HG02870 (cell line): ENCODE measurements around the gene TUSC2.
A peak's percentile ranks its signal among the peaks of the same experiment; 100 is the strongest.

ENCODE experiments used
- ATAC-seq: cut with Tn5 transposase; IDR thresholded peaks from one replicate; pipeline ENCODE4 v1.9.1; 2021; ENCODE audit warnings: mild to moderate bottlenecking, moderate library complexity; ENCODE audit not compliant: unreplicated experiment

The TUSC2 gene

GRCh38 chr3:50337175-50337861, 9.3 kb upstream of the TUSC2 start:
- ATAC-seq, result peak; percentile 72

DNA sequence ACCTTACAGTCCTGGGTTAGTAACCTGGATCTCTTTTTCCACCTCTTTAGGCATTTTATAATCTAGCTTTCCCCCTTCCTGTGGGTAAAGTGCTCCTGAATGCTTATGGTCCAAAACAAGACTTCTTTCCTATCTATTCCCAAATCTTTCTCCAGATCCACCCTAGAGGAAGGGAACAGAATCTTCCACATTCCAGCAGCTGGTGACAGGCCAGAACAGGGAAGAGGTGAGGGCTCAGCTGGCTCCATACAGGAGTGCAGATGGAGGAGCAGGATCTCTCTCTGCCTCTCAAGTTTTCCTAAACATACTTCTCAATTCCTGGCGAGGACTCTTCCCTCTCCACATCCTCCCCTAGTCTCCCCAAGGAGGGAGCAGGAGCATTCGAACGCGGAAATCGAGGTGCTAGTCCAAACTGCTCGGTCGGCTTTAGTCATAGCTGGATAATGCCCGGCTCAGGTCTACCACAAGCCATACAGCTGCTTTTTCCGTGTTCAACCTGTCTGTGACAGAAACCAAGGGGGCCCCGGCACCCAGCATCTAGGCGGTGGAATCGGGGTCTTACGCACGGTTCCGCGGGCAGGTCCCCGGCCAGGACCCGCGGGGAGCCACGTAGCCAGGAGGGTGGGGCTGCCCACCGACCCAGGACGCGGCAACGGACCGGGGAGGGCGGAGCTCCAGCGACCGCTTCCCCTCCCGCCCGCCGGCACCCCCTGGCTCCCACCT, 8.6 kb upstream of the TUSC2 start:
- ATAC-seq, result peak; percentile 20

DNA sequence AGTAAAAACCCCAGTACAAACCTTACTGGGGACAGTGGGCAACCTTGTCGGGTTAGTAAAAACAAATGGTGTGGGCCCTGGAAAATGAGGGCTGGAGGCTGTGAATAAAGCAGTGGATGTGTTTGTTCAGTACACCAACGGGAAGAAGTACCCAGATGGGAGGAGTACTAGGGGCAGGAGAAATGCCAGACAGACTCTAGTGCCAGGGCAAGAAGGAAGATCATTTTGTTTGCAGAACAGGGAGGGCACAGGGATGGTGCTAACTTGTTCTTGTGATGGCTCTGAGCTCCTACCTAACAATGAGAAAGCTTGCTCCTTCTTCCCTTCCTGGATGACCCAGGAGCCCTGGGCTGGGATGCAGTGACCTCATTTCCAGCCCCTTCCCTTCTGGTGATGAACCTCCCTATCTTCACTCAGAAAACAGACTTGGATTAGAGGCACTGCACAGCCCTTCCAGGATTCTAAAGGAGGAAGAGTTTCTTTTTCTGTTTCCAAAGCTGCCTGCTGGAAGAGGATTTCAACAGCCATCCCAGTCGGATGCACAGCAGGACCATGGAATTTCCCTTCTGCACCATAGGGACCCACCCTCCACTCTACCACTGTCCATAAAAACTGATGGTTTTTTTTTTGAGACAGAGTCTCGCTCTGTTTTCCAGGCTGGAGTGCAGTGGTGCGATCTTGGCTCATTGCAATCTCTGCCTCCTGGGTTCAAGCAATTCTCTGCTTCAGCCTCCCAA, 6.5 kb upstream of the TUSC2 start:
- no peak for ATAC-seq

DNA sequence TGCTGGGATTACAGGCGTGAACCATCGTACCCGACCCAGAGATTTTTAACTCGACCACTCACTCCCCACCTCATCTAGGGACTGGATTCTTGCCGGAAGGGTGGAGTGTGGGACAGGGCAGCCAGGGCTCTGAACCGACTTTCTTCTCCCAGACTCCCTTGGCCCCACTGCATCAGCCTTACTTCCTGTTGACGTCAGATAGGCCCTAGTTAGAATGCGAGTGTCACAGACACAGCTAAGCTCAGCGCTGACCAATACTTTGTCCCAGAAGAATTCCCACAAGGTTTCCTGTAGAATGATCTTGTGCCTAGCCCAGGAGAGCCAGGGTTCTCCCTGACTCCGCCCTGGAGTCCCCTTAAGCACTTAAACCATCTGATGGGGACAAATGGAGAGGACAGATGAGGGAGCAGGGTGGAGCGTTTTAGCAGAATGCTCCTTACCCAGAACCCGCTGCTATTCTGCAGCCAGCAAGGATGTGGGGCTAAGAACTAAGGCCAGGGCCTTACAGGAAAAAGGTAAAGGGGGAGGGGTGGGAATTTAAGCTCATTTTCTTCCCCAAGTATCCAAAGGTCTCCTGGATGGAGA, 5.8 kb upstream of the TUSC2 start:
- no peak for ATAC-seq

DNA sequence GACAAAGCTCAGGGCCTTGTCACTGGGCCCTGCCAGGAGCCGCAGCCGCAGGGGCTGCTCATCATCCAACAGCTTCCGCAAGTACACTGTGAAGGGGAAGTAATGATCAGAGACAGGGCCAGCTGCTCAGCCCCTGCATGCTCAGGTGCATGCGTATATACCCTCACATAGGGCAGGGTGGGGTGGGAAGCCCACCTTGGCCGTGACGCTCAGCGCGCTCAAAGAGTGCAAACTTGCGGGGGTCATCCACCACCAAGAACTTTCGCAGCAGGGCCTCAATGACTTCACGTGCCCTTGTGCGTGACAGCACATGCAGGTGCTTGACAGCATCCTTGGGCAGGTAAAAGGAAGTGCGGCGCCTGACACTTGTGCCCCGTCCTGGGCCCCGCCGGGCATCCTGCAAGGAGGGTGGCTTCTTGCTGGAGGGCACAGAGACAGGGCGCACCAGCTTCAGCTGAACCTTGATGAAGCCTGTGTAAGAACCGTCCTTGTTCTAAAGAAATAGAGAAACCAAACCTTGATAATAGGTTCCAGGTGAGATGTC, 3.4 kb upstream of the TUSC2 start:
- no peak for ATAC-seq

DNA sequence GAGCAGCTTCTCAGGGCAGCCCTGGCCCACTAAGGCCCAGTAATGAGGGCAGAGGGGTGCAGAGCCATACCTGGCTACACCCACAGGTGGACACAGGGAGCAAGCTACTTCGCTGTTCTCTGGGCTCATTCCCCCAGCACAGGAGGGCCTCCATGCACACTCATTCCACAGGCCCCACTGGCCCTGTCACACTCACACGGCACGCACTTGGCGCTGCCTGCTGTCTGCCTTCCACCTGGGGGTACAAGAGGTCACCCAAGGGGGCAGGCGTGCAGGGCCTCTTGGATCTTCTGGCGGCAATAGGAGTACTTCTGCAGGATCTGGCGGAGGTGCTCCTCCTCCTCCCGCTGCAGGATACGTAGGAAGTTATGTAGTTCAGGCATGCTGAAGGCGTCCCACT, 2.3 kb upstream of the TUSC2 start:
- no peak for ATAC-seq

- ATAC-seq, result no peak
Observed at GRCh38 chr3:50327129-50327528, 894 bp downstream of the TUSC2 start.

- no peak for ATAC-seq
Observed at GRCh38 chr3:50326182-50326541, 1.9 kb downstream of the TUSC2 start.

DNA sequence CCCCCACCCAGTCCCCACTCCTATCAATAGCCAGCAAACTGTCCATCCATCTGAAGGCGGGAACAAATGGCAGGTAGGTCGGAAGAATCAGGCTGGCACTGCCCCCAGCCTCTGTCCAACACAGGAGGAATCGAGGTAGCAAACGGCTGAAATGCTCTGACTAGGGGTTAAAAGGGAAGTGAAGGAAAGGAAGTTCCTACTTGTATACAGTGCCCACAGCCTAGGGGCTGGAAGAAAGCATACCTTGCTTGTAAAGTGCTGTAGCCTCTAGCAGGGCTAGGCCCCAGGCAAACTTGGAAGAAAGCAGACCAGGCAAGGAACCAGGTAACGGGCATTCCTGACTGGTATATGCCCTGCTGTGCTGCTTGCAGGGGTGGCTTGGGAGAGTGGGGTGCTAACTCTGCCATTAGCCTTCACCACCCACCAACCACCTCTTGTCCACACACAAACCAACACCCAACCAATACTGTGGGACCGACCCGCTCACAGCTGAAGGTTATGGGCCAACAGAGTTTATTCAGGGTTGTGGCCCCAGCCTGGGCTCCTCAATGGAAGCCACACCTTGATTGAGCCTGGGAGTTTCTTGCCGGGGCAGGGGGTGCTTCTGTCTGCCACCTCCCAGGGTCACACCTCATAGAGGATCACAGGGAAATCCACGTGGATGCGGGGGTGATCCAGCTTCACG, 2.4 kb downstream of the TUSC2 start:
- no peak for ATAC-seq

DNA sequence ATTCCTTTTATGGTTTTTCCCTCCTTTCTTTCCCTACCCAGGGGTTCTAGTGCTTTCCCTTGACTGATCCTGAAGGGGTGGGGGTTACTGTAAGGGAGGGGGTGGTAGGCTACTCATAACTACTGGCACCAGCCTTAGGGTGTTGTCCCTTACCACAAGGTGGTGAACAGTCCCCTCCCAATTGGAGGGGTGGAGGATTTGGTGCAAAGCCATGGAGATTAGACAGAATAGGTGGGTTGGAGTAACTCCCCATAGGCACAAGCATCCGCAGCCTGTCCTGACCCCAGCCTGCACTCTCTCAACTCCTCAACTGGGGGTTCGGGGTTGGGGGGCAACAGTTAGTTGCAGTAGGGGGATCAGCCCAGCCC, 2.9 kb downstream of the TUSC2 start:
- no peak for ATAC-seq

GRCh38 chr3:50324351-50325112, 3.5 kb downstream of the TUSC2 start:
- ATAC-seq, result no peak

- no peak for ATAC-seq
Observed at GRCh38 chr3:50323614-50324199, 4.3 kb downstream of the TUSC2 start.

- no peak for ATAC-seq
Observed at GRCh38 chr3:50323092-50323600, 4.9 kb downstream of the TUSC2 start.

DNA sequence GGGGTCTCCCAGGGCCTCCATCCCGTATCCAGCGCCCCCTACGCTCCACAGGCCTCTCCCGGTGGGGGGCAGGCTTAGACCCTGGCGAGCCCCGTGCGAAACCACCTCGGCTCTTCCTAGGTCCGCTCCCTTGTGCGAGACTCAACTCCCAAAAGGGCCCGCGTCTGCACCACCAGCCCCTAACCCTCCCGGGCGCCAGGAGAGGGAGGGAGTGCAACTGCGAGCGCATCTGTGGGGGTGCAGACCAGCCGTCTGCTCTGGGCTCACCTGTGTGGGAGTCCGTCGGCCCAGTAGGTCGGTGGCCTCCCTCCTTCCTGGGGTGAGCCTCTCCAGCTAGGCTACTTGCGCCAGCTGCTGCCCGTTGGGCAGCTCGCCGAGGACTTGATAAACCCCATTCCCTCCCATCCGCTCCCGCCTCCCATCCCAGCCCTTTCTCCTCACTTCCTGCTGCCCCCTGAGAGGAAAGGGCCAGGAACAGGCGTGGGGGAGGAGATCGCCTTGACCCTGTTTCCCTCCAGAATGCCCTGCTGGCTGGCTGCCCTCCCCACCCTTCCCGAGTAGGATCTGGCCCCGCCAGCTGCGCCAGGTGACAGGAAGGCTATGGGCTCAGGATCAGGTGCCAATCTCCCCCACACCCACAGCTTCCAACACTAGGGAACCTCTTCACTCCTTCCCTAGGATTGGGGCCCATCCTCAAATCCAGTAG, 5.5 kb downstream of the TUSC2 start, which contains the start of gene HYAL2:
TSS of gene HYAL2 (minus strand) at position 360 of the 706 bp plus-strand sequence. CDS start 2,256 bp downstream, outside the sequence.
- no peak for ATAC-seq

GRCh38 chr3:50322115-50322385, 6.0 kb downstream of the TUSC2 start:
- ATAC-seq, result no peak

- peak; percentile 73 for ATAC-seq
Observed at GRCh38 chr3:50321336-50322114, 6.5 kb downstream of the TUSC2 start.

GRCh38 chr3:50320853-50321335, 7.1 kb downstream of the TUSC2 start:
- ATAC-seq, result peak; percentile 47
